ENCODE data around the gene TMEM176A.

The TMEM176A gene

DNA sequence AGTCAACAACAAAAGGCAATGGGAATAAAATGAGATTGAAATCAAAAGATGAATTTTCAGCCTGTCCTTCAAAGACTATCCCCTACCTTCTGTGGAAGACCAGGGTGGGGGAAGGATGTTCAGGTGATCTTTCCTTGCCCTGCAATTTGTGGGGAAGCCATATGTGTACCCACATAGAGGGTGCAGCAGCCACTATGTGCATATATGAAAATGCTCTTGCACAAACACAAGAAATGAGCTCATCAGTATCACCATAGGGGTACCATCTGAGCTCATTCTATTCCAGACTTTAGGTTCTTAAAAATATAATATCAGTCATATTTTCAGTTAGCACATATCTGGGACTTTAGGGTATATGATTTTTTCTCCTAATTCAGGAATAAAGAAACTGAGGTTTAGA is 45.6 kb upstream of the TMEM176A start:
- H3K36me3 ChIP-seq (ENCODE audit: control insufficient read depth, insufficient read depth, low read length) = no peaks in the 10 kb centered on the region

GRCh38 chr7:150755473-150756099 is 45.0 kb upstream of the TMEM176A start:
- no peaks in the 10 kb centered on the region for H3K27me3 ChIP-seq (ENCODE audit: control insufficient read depth, insufficient read depth, low read length)
- H3K9me3 ChIP-seq (ENCODE audit: control insufficient read depth, low read length) = no peaks in the 10 kb centered on the region
- H3K79me2 ChIP-seq = no peaks in the 10 kb centered on the region
- H2AFZ ChIP-seq = no peak overlapping the region
- no peak overlapping the region for H3K4me2 ChIP-seq (ENCODE audit: low read length)
- H3K9ac ChIP-seq = no peak overlapping the region
- no peak for TF ChIP-seq CTCF (IDR thresholded peaks at IDR 0.05)
- no peak overlapping the region for H3K4me3 ChIP-seq (ENCODE audit: low read depth, low read length)
- no peaks in the 10 kb centered on the region for H3K4me1 ChIP-seq
- H3K36me3 ChIP-seq (ENCODE audit: control insufficient read depth, insufficient read depth, low read length) = no peaks in the 10 kb centered on the region
- peak overlapping the region; percentile 53 for H3K27ac ChIP-seq

More for the DNA sequence above, 45.6 kb upstream of the TMEM176A start:
- Histone ChIP-seq H3K27me3 (ENCODE audit: control insufficient read depth, insufficient read depth, low read length) (no peaks in the 10 kb centered on the region), H2AFZ (no peak overlapping the region), H3K4me3 (ENCODE audit: low read depth, low read length) (no peak overlapping the region), H3K79me2 (no peaks in the 10 kb centered on the region), H3K9ac (no peak overlapping the region), H3K9me3 (ENCODE audit: control insufficient read depth, low read length) (no peaks in the 10 kb centered on the region), H3K27ac (peak overlapping the region; percentile 19), H3K4me1 (no peaks in the 10 kb centered on the region), H3K4me2 (ENCODE audit: low read length) (no peak overlapping the region)
- no peak for TF ChIP-seq CTCF (IDR thresholded peaks at IDR 0.05)

DNA sequence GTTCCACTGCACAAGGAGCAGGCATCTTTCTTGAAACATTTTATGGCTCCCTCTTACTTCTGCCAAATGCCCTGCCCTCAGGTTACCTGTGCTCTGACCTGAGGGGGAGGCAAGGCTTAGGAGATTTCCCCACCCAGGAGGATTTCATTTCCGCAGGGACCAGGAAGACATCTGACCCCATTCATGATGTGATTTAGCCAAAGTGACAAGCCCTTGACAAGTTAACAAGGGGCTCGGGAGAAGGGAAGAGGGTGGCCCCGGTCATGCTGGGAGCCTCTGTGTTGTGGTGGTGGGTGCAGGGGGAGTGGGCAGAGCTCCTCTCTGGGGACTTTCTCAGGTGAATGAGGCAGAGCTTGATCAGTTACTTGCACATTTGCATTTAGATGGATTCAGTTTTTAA is 44.4 kb upstream of the TMEM176A start:
- H3K4me3 ChIP-seq (ENCODE audit: low read depth, low read length) = no peak overlapping the region
- TF ChIP-seq CTCF (IDR thresholded peaks at IDR 0.05) = no peak

DNA sequence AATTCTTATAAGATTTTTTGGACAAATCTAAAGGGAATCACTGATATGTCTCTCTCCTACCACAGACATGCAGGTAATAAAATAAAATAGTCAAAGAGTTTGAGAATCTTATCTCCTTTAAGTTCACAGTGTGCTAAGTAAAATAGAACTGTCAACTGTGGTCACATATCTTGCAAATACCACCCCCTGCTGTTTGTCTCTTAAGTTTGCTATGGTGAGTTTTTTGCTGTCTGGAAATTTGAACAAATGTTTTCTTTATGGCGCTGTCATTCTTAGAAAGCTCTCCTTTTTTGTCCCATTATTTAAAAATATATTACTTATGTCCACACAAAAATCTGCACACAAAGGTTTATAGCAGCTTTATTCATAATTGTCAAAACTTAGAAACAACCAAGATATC is 43.7 kb upstream of the TMEM176A start:
- Histone ChIP-seq H3K27me3 (ENCODE audit: control insufficient read depth, insufficient read depth, low read length) (no peaks in the 10 kb centered on the region), H3K4me1 (no peaks in the 10 kb centered on the region), H3K27ac (no peak overlapping the region), H3K79me2 (no peaks in the 10 kb centered on the region), H3K36me3 (ENCODE audit: control insufficient read depth, insufficient read depth, low read length) (no peaks in the 10 kb centered on the region), H3K4me3 (ENCODE audit: low read depth, low read length) (no peak overlapping the region), H3K9me3 (ENCODE audit: control insufficient read depth, low read length) (no peaks in the 10 kb centered on the region), H2AFZ (no peak overlapping the region), H3K4me2 (ENCODE audit: low read length) (no peak overlapping the region), H3K9ac (no peak overlapping the region)
- TF ChIP-seq CTCF (IDR thresholded peaks at IDR 0.05) = peak; percentile 19

More for the DNA sequence above, 44.4 kb upstream of the TMEM176A start:
- H3K9me3 ChIP-seq (ENCODE audit: control insufficient read depth, low read length) = no peaks in the 10 kb centered on the region
- no peaks in the 10 kb centered on the region for H3K36me3 ChIP-seq (ENCODE audit: control insufficient read depth, insufficient read depth, low read length)
- H3K27ac ChIP-seq = peak overlapping the region; percentile 53
- no peaks in the 10 kb centered on the region for H3K4me1 ChIP-seq
- H3K4me2 ChIP-seq (ENCODE audit: low read length) = no peak overlapping the region
- no peaks in the 10 kb centered on the region for H3K27me3 ChIP-seq (ENCODE audit: control insufficient read depth, insufficient read depth, low read length)
- H2AFZ ChIP-seq = no peak overlapping the region
- H3K9ac ChIP-seq = no peak overlapping the region
- H3K79me2 ChIP-seq = no peaks in the 10 kb centered on the region

- no peaks in the 10 kb centered on the region for H3K27me3 ChIP-seq (ENCODE audit: control insufficient read depth, insufficient read depth, low read length)
- no peak overlapping the region for H3K27ac ChIP-seq
- no peak overlapping the region for H3K4me2 ChIP-seq (ENCODE audit: low read length)
- H3K4me3 ChIP-seq (ENCODE audit: low read depth, low read length) = no peak overlapping the region
- H3K9me3 ChIP-seq (ENCODE audit: control insufficient read depth, low read length) = no peaks in the 10 kb centered on the region
- H3K36me3 ChIP-seq (ENCODE audit: control insufficient read depth, insufficient read depth, low read length) = no peaks in the 10 kb centered on the region
- TF ChIP-seq CTCF (IDR thresholded peaks at IDR 0.05) = no peak
- no peaks in the 10 kb centered on the region for H3K79me2 ChIP-seq
- no peak overlapping the region for H3K9ac ChIP-seq
- H3K4me1 ChIP-seq = no peaks in the 10 kb centered on the region
- H2AFZ ChIP-seq = no peak overlapping the region
Measured at GRCh38 chr7:150759479-150759878, 41.1 kb upstream of the TMEM176A start.
